NCI-H146 (cell line): ENCODE results near the gene NXPE3.

Source experiments
- DNase-seq: peaks from one replicate; lab custom pipeline; 2025; lab: John Stamatoyannopoulos, UW

Gene NXPE3

GRCh38 chr3:101828691-101829436 is 49.9 kb downstream of the NXPE3 start:
- DNase-seq = no peak

- DNase-seq = no peak
Observed at GRCh38 chr3:101829437-101829830, 50.4 kb downstream of the NXPE3 start.

DNA sequence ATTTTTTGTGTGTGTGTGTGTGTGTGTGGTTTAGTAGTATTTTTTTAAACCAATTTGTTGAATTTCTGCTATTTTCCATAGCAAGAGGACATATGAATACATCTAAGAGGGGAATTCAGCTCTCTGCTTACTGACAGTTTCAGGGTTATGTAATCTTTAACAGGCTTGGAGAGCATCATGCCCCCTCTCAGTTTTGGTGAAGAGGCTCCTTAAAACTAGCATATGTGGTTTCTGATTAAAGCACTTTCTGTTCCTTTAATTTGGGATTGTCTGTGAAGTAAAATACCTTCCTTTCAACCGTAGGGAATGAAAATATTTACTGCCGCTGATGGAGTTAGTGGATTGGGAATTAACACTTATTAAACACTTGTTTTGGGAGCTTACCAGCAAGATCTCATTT is 50.9 kb downstream of the NXPE3 start:
- no peak for DNase-seq

- DNase-seq = no peak
Observed at GRCh38 chr3:101833446-101833974, 54.5 kb downstream of the NXPE3 start.

- no peak for DNase-seq
Observed at GRCh38 chr3:101835676-101836075, 56.7 kb downstream of the NXPE3 start.

DNA sequence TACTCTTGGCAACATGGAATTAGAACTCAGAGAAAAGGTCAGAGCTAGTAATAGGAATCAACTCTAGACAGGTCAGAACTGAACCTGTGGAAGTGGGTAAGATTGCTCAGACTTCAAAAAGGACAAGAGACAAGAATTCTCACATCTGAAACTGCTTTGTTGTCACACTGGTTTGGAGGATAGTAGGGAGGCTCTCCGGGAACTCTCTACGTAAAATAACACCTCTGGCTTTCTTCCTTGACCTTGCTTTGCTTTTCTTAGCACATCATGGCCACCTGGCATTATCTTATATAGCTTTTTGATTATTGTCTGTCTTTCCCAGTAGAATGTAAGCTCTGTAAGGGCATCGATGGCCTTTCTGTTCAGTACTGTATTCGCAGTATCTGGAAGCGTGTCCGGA is 57.1 kb downstream of the NXPE3 start:
- no peak for DNase-seq

GRCh38 chr3:101836652-101837598 is 57.9 kb downstream of the NXPE3 start:
- no peak for DNase-seq

GRCh38 chr3:101838691-101839090 is 59.7 kb downstream of the NXPE3 start:
- no peak for DNase-seq

- no peak for DNase-seq
Observed at GRCh38 chr3:101840066-101840465, 61.1 kb downstream of the NXPE3 start.

GRCh38 chr3:101842245-101842934 is 63.4 kb downstream of the NXPE3 start:
- DNase-seq = no peak

GRCh38 chr3:101842935-101843330 is 63.9 kb downstream of the NXPE3 start:
- DNase-seq = no peak

DNA sequence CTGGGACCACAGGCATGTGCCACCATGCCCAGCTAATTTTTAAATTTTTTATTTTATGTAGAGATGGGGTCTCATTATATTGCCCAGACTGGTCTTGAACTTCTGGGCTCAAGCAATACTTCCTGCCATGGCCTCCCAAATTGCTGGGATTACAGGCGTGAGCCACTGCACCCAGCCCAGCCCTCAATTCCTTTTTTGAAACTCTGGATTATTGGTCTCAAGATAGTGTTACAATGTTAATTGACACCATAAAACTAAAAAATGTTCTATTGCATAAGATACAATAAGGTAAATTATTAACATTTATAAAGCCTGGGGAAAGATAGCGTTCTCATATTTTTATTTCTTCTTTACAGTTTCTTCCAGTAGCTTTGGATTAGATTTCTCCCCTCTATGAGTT is 66.4 kb downstream of the NXPE3 start:
- DNase-seq = no peak

GRCh38 chr3:101846709-101847108 is 67.7 kb downstream of the NXPE3 start:
- DNase-seq = no peak

- no peak for DNase-seq
Observed at GRCh38 chr3:101847328-101847727, 68.3 kb downstream of the NXPE3 start.

- DNase-seq = no peak
Observed at GRCh38 chr3:101848326-101848725, 69.3 kb downstream of the NXPE3 start.

DNA sequence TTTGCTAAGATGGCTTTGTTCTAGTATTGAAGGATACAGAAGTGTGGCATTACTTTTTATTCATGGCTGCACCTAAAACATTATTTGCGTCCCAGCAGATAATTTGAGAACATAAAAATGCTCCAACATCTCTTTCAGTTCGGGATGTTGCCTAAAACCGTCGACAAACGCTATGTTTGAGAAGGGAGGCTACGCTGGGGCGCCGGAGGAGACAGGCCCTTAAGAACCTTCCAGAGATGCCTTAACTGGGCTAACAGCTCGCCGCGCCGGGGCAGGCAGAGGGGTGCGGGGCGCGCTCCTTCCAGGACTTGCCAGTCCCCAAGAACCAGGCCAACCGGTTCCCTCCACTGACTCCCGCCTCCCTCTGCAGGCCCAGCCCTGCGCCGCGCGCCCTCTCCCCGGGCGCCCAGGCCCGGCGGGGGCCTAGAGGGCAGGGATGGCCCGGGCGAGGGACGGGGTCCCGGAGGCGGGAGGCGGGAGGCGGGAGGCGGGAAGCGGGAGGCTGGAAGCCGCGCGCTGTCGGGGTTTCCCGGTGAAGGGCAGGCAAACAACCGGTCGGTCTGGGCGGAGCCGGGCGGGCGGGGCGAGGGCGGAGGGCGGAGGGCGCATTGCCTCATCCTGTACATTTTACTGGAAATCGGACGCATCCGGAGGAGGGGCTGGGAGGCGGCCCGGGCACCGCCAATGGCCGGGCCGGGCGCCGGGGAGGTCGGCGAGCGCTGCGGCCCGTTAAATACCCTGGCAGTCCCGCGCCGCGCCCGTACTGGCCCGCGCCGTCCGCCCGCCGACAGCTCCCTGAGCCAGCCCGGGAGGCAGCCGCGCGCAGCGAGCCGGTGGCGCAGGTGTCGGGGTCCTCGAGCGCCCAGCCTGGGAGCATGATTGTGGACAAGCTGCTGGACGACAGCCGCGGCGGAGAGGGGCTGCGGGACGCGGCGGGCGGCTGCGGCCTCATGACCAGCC is 70.0 kb downstream of the NXPE3 start, which contains the start of gene NFKBIZ:
NFKBIZ (plus strand) TSS at position 761 of the 960 bp plus-strand sequence; CDS start at position 876, 115 bp downstream.
- peak; percentile 91 for DNase-seq

- DNase-seq = peak; percentile 62
Observed at GRCh38 chr3:101849714-101850245, 70.8 kb downstream of the NXPE3 start.

- peak; percentile 11 for DNase-seq
Observed at GRCh38 chr3:101850246-101851051, 71.4 kb downstream of the NXPE3 start.

GRCh38 chr3:101851072-101851770 is 72.2 kb downstream of the NXPE3 start:
- DNase-seq = no peak
